Esophagus muscularis mucosa (tissue), 4 donors: ENCODE measurements around the gene ARRDC2. TPM values are rescaled to one million over a fixed set of nuclear protein-coding genes. Genes with fewer than 3 reads are reported as not detected.

Experiments used
- DNase-seq: peaks from one replicate; pipeline ENCODE4 v3.0.0-alpha.2; 2017; ENCODE audit errors: extremely low spot score
- H3K27ac ChIP-seq, 4 donors: fragments of 200-600 bp; sonication (generic); replicated peaks in 1 of 4; 1 replicate in 3 of 4; 2 replicates in 1 of 4; pipeline ENCODE4 v1.5.1; 2016 to 2019; ENCODE audit warnings: mild to moderate bottlenecking in 1 of 4
- H3K27me3 ChIP-seq, 4 donors: fragments of 200-600 bp; sonication (generic); one replicate each; pipeline versions ENCODE4 v1.5.1 to v1.6.0; 2016 to 2019
- H3K36me3 ChIP-seq, 4 donors: fragments of 200-600 bp; sonication (generic); one replicate each; pipeline ENCODE4 v1.5.1; 2016 to 2019
- H3K4me1 ChIP-seq, 4 donors: fragments of 200-600 bp; sonication (generic); one replicate each; pipeline ENCODE4 v1.5.1; 2016 to 2019
- H3K4me3 ChIP-seq, 4 donors: fragments of 200-600 bp; sonication (generic); 1 replicate in 2 of 4; 2 replicates in 2 of 4; pipeline ENCODE4 v1.5.1; 2016 to 2019; ENCODE audit warnings: mild to moderate bottlenecking in 4 of 4, moderate library complexity in 1 of 4
- H3K9me3 ChIP-seq, 4 donors: fragments of 200-600 bp; sonication (generic); 1 replicate in 3 of 4; 2 replicates in 1 of 4; pipeline ENCODE4 v1.5.1; 2016 to 2019
- EP300 ChIP-seq: sonication (generic); formaldehyde crosslinking; IDR thresholded peaks from one replicate; pipeline ENCODE4 v1.6.1; 2017; ENCODE audit warnings: antibody characterized with exemption
- POLR2A ChIP-seq: fragments of 450-650 bp; IDR thresholded peaks from one replicate; pipeline ENCODE4 v1.6.1; 2017; ENCODE audit warnings: antibody characterized with exemption, moderate library complexity, mild to moderate bottlenecking, low read depth
- POLR2AphosphoS5 ChIP-seq, 2 donors: sonication (generic); formaldehyde crosslinking; IDR thresholded peaks; one replicate each; pipeline ENCODE4 v1.6.1; 2017; ENCODE audit warnings: antibody characterized with exemption in 2 of 2
- WGBS: methylation state at CpG from one replicate; pipeline ENCODE4 v1.1.5; 2018; 5-methylcytosine and 5-hydroxymethylcytosine counted together
- intact Hi-C: fragments of 100-400 bp; cut with DNase I; formaldehyde crosslinking; loops from one replicate; pipeline ENCODE4 v1.15.1; 2023
- total RNA-seq, 4 donors: library from RNA; depleted of rRNA; stranded (reverse); fragments of >200 nt; gene quantifications; one replicate each; pipeline versions ENCODE4 v1.1.0 to v1.2.1, GENCODE V29; 2016
- TF ChIP-seq, protein P1 (sequence below), 3 experiments: fragments of 200-600 bp in 2 of 3; fragments of 450-650 bp in 1 of 3; sonication (generic) in 2 of 3; IDR thresholded peaks; one replicate each; pipeline ENCODE4 v1.5.1; 2017 to 2019; ENCODE audit warnings: antibody characterized with exemption in 3 of 3, mild to moderate bottlenecking in 2 of 3, moderate library complexity in 1 of 3

Gene ARRDC2
- total RNA-seq, 4 donors from 2014 or later, result 30.6 to 69.2 (median 62.5) TPM

DNA sequence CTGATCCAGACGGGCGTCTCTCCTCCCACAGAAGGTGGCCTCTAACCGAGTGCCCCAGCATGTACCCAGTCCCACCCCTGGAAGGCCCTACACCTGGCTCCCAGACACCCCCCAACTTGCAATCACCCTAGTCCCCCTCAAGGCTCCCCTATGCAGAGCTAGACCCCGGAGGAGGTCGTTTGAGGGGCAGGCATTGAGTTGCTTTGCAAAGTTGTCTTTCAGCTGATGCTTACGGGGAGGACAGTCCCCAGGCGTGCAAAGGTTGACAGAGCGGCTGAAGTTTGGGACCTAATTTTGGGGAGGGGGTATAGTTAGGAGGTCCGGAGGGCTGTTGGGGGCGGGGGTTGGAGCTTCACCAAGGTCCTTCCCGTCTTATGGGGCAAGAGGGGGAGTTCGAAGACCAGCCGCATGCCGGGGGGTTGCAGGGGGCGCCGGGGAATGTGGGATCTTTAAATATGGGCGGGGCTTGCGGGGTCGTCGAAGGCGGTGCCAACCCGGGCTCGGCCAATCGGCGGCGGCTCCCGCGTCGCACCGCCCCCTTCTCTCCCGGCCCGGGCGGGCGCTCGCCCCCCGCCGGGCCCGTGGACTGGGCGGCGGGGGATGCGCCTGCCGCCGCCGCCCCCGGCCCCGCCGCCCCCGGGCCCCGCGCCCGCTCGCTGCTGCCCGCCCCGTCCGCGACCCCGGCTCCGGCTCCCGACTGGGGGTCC lies 41.3 kb upstream of the ARRDC2 start, which contains the start of gene KCNN1:
KCNN1 (plus strand) TSS at position 558 of the 707 bp plus-strand sequence. CDS start 6,782 bp downstream, outside the sequence.
- no peak for DNase-seq
- intact Hi-C loops, result no loop called here

DNA sequence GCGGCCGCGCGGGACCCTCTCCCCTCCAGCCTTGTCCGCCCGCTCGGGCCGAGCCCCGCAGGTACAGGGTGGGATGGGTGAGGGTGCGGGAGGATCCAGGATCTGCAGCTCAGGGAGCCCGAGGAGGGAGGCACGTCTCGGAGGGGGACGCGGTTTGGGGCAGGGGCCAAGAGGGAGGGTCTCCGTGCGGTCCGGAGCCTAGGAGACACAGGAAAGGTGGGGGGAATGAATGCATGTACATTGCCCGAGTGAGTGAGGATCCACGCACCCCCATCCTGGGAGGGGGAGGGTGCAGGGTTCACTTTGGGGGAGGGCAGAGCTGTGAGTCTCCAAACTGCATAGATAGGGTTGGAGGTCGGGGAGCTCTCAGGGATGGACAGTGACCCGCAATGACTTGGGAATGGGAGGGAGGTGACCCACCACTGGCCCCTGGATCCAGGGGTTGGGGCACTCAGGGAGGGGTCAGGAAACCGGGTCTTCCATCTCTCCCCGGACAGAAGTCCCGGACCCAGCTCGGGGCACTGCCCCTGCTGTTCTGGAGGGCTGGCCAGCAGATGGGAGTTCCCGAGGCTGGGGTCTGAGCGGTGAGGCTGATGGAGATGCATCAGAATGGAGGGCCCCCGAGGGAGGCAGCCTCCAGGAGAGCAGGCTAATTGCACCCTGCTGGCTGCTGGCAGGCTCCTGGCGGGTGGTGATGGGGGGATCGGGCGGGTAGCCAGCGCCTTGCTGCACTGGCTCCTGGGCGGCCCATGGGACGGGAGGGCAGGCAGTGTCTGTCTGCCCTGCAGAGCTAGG lies 40.5 kb upstream of the ARRDC2 start:
- Histone ChIP-seq H3K9me3 (no peaks in the 10 kb centered on the region), H3K4me3 (peak overlapping the region in 3 of 4 donors; percentile 22 to 46 (median 29)), H3K4me1 (peaks cover 0 to 14% (median 9%) of the 10 kb centered on the region in 4 donors), H3K36me3 (no peaks in the 10 kb centered on the region), H3K27me3 (peaks cover 0 to 70% (median 17%) of the 10 kb centered on the region in 4 donors), H3K27ac (no peak overlapping the region)
- DNase-seq, result no peak
- 15% methylated on average over 18 of the region's 35 CpGs for WGBS
- TF ChIP-seq, protein P1, sequence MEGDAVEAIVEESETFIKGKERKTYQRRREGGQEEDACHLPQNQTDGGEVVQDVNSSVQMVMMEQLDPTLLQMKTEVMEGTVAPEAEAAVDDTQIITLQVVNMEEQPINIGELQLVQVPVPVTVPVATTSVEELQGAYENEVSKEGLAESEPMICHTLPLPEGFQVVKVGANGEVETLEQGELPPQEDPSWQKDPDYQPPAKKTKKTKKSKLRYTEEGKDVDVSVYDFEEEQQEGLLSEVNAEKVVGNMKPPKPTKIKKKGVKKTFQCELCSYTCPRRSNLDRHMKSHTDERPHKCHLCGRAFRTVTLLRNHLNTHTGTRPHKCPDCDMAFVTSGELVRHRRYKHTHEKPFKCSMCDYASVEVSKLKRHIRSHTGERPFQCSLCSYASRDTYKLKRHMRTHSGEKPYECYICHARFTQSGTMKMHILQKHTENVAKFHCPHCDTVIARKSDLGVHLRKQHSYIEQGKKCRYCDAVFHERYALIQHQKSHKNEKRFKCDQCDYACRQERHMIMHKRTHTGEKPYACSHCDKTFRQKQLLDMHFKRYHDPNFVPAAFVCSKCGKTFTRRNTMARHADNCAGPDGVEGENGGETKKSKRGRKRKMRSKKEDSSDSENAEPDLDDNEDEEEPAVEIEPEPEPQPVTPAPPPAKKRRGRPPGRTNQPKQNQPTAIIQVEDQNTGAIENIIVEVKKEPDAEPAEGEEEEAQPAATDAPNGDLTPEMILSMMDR (IDR thresholded peaks at IDR 0.05), result no peak
- no peak for TF ChIP-seq EP300
- no peak for TF ChIP-seq POLR2A
- no peak for TF ChIP-seq POLR2AphosphoS5 (IDR thresholded peaks at IDR 0.05)
- intact Hi-C loops, result no loop called here

More for the DNA sequence above, 41.3 kb upstream of the ARRDC2 start, which contains the start of gene KCNN1:
- Histone ChIP-seq H3K4me1 (peaks cover 0 to 14% (median 9%) of the 10 kb centered on the region in 4 donors), H3K36me3 (no peaks in the 10 kb centered on the region), H3K9me3 (no peaks in the 10 kb centered on the region), H3K27ac (no peak within 1 kb of the TSS), H3K4me3 (peak within 1 kb of the TSS in 3 of 4 donors; percentile 22 to 46 (median 29)), H3K27me3 (peaks cover 0 to 78% (median 17%) of the 10 kb centered on the region in 4 donors)
- TF ChIP-seq, protein P1 (IDR thresholded peaks at IDR 0.05), result no peak
- TF ChIP-seq EP300, result no peak
- TF ChIP-seq POLR2A, result no peak
- no peak for TF ChIP-seq POLR2AphosphoS5 (IDR thresholded peaks at IDR 0.05)
- WGBS, result 8% methylated on average over 5 of the region's 59 CpGs

DNA sequence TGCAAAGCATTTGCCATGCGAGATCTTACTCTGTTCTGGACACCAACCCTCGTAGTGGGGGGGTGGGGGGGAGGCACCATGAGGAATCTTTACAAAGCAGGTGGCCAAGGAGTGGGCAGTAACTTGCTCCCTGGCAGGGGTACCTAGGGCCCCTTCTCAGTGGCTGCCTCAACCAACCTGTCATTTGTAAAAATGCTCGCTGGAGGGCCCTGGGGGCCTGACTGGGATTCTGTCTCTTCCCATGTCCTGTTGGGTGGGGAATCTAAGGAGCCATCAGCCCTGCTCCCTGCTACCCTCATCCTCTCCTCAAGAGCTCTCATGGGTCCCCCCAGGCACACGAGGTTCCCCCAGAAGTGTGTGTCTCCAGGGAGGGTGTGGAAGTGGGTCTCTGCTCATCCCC lies 39.6 kb upstream of the ARRDC2 start:
- peaks cover 0 to 64% (median 17%) of the 10 kb centered on the region in 4 donors for H3K27me3 ChIP-seq

DNA sequence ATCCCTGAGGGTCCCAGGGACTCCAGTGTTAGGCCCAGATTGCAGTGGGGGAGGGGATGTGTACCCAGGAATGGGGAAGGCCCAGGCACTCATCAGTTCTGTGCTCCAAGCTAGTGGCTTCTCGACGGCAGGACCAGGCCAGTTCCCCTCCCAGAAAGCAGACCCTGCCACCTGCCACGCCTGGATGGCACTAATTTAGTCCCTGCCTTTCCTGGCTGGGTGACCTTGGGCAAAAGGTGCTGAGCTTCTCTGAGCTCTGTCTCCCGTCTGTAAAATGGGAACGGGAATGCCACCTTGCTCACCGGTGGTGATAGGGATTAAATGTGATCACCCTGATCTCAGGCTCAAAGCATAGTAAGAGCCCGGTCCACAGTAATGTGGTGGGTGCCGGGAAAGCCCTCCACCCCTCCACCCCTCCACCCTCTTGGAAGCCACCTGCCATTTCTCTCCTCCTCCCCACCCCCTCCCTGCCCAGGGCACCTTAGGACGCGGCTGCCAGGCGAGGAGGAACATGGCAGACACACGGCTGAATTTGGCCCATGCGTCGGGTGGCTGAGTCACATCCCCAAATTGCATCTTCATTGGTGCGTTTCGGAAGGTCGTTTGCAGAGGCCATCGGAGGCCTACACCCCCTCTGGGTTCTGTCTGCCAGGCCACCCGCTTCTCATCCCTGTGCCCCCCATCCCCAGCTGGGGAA lies 38.7 kb upstream of the ARRDC2 start:
- H3K4me3 ChIP-seq, result no peak overlapping the region
- H3K27ac ChIP-seq, result no peak overlapping the region
- peaks cover 0 to 14% (median 9%) of the 10 kb centered on the region in 4 donors for H3K4me1 ChIP-seq
- H3K9me3 ChIP-seq, result no peaks in the 10 kb centered on the region
- DNase-seq, result no peak
- 86% methylated on average over 10 of the region's 19 CpGs for WGBS
- TF ChIP-seq POLR2A (no peak), POLR2AphosphoS5 (IDR thresholded peaks at IDR 0.05) (no peak), EP300 (no peak)
- TF ChIP-seq, protein P1 (IDR thresholded peaks at IDR 0.05), result no peak
- H3K27me3 ChIP-seq, result peaks cover 0 to 56% (median 17%) of the 10 kb centered on the region in 4 donors
- intact Hi-C loops, result no loop called here
- H3K36me3 ChIP-seq, result no peaks in the 10 kb centered on the region

More for the DNA sequence above, 39.6 kb upstream of the ARRDC2 start:
- no peak for DNase-seq
- Histone ChIP-seq H3K36me3 (no peaks in the 10 kb centered on the region), H3K9me3 (no peaks in the 10 kb centered on the region), H3K4me3 (no peak overlapping the region), H3K4me1 (peaks cover 0 to 14% (median 9%) of the 10 kb centered on the region in 4 donors), H3K27ac (no peak overlapping the region)
- TF ChIP-seq, protein P1 (IDR thresholded peaks at IDR 0.05), result no peak
- TF ChIP-seq POLR2A (no peak), POLR2AphosphoS5 (IDR thresholded peaks at IDR 0.05) (no peak), EP300 (no peak)
- intact Hi-C loops, result no loop called here
- 64% methylated on average over 4 of the region's 4 CpGs for WGBS
